H7 (cell line): ENCODE data around the gene SMIM1. TPM values are rescaled to one million over a fixed set of nuclear protein-coding genes. Genes with fewer than 3 reads are reported as not detected.

Source experiments
- DNase-seq: peaks from one replicate; pipeline ENCODE4 v3.0.0; 2012
- H3K27me3 ChIP-seq: 2 replicates; pipeline ENCODE4 v1.6.0; 2011; ENCODE audit warnings: mild to moderate bottlenecking, low read length; ENCODE audit not compliant: control insufficient read depth, insufficient read depth
- H3K36me3 ChIP-seq: replicated peaks from 2 replicates; pipeline ENCODE4 v1.5.1; 2011; ENCODE audit warnings: low read length; ENCODE audit not compliant: control insufficient read depth, insufficient read depth
- H3K4me3 ChIP-seq: 2 replicates; pipeline ENCODE4 v1.5.1; 2011; ENCODE audit warnings: low read depth, mild to moderate bottlenecking, control low read depth, low read length, moderate library complexity; ENCODE audit not compliant: insufficient read depth
- total RNA-seq: library from RNA; depleted of rRNA; stranded (reverse); fragments of >200 nt; shearing (Covaris generic); gene quantifications from 2 replicates; pipeline ENCODE4 v1.2.3, GENCODE V29; 2014

SMIM1 gene
- total RNA-seq, 1 experiment from 2014 or later = 6.5 TPM

- H3K27me3 ChIP-seq = peaks cover 2% of the 10 kb centered on the region
- H3K4me3 ChIP-seq = no peak overlapping the region
- DNase-seq = no peak
These were observed 13.4 kb upstream of the SMIM1 start for GRCh38 chr1:3759164-3759563.

GRCh38 chr1:3759796-3760195 lies 12.8 kb upstream of the SMIM1 start:
- Histone ChIP-seq H3K27me3 (peaks cover 2% of the 10 kb centered on the region), H3K36me3 (no peaks in the 10 kb centered on the region), H3K4me3 (no peak overlapping the region)
- DNase-seq = no peak

More at GRCh38 chr1:3759164-3759563, 13.4 kb upstream of the SMIM1 start:
- no peaks in the 10 kb centered on the region for H3K36me3 ChIP-seq

- H3K27me3 ChIP-seq = peaks cover under 1% of the 10 kb centered on the region
- DNase-seq = no peak
- H3K36me3 ChIP-seq = no peaks in the 10 kb centered on the region
- no peak overlapping the region for H3K4me3 ChIP-seq
These were observed 11.1 kb upstream of the SMIM1 start for GRCh38 chr1:3761296-3762010.

GRCh38 chr1:3762151-3762872 lies 10.2 kb upstream of the SMIM1 start:
- Histone ChIP-seq H3K36me3 (no peaks in the 10 kb centered on the region), H3K4me3 (no peak overlapping the region), H3K27me3 (no peaks in the 10 kb centered on the region; the same call in 1 of the 2 replicates)
- DNase-seq = no peak

- no peaks in the 10 kb centered on the region; the same call in 1 of the 2 replicates for H3K27me3 ChIP-seq
- H3K36me3 ChIP-seq = no peaks in the 10 kb centered on the region
- H3K4me3 ChIP-seq = no peak overlapping the region
- no peak for DNase-seq
These were observed 9.7 kb upstream of the SMIM1 start for GRCh38 chr1:3762873-3763228.

- Histone ChIP-seq H3K27me3 (no peaks in the 10 kb centered on the region; the same call in none of the 2 replicates), H3K4me3 (no peak overlapping the region), H3K36me3 (no peaks in the 10 kb centered on the region; the same call in 1 of the 2 replicates)
- no peak for DNase-seq
These were observed 9.0 kb upstream of the SMIM1 start for GRCh38 chr1:3763351-3764125.

DNA sequence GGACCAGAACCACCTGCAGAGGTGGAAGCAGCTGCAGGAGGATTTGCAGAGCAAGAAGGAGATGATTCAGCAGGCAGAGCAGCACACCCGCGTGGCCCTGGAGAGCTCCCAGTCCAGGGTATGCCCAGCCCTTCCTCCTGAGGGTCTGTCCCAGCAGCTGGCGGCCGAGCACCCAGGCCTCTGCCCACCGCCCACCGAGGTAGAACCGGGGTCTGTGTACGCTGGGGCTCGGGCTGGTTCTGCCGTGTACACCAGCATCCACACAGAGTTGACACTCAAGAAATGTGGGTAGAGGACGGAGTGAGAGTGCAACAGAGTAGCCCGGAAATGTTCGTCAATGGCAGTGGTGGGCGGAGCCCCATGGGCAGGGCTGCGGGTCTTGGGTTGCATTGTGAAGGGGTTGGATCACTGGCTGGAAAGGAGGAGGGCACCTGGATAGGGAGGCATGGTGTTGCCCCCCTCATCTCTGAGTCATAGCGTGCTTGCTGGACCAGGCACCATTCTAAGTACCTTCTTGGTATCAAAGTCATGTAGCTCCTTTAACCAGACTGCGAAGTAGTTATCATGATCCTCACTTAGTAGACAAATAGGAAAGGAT lies 5.1 kb upstream of the SMIM1 start:
- no peaks in the 10 kb centered on the region; the same call in 1 of the 2 replicates for H3K36me3 ChIP-seq
- no peak for DNase-seq

DNA sequence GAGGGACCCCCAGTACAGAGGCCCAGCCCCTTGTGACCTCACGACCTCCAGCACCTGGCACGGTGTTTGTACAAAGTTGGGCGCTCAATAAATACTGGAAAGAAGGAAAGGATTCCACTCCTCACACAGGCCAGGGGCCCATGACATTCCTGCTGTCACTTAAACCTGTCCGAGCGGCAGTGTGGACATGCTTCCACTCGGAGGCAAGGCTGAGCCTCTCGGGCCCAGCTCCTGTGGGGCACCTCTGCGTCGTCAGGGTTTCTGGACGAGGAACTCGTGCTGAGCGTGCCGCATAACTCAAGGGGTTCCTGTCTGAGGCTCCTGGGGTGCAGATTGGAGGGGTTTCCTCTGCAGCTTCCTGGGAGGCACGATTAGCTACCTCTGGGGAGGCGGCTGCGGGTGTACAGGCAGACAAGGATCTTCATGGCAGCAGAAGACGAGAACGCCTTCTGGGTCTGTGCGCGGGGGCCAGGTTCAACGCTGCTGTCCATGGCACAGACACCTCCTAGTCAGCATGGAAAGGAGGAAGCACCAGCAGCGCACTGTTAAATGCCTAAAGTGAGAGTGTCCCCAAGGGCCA lies 3.6 kb upstream of the SMIM1 start:
- Histone ChIP-seq H3K36me3 (no peaks in the 10 kb centered on the region; the same call in 1 of the 2 replicates), H3K27me3 (peaks cover 11% of the 10 kb centered on the region), H3K4me3 (no peak overlapping the region)
- DNase-seq = no peak

More for the DNA sequence above, 5.1 kb upstream of the SMIM1 start:
- Histone ChIP-seq H3K27me3 (peaks cover 7% of the 10 kb centered on the region), H3K4me3 (no peak overlapping the region)

- Histone ChIP-seq H3K27me3 (peaks cover 11% of the 10 kb centered on the region), H3K36me3 (no peaks in the 10 kb centered on the region; the same call in 1 of the 2 replicates), H3K4me3 (no peak overlapping the region)
- DNase-seq = no peak
These were observed 2.3 kb upstream of the SMIM1 start for GRCh38 chr1:3770047-3770765.

DNA sequence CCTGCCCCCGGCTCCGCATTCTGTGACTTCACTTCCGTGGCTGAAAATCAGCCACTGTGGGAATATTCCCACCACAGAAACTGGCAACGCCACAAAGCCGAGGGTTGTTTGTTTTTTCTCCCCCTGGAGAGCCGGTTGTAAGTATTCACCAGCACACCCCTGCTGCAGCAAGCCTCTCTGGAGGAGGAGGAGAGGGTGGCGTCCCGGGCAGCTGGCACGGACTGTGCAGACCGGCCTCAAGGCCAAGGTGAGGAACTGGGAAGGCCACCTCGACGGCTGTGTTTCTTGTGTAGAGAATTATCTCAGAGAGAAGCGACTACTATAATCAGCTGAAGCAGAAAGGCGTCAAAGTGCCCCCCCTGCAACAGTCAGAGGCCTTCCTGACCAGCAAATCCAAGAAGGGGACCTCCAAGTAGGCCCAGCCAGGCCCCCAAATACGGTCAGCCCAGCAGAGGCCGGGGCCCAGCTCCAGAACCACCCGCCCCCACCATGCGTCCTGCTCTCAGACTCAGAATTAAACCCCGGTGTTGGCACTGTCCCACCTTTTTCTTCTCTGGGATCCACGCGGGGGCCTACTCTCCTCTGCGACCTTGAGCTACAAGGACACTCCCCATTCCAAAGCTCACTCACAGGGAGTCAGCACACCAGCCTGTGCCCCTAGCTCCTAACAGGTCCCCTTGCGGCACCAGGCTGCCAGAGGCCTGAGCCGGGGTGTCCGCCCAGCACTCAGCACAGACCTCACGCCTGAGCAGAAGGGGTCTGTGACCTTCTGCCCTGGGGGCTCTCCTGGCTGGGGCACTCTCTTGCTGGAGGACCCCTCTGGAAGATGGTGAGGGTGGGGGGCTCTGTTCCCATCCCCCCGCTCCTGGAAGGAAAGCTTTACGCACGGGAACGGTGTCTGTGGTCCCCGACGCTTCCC lies 1.2 kb upstream of the SMIM1 start:
- peaks cover 11% of the 10 kb centered on the region for H3K27me3 ChIP-seq
- DNase-seq = peak; percentile 85
- no peaks in the 10 kb centered on the region; the same call in 1 of the 2 replicates for H3K36me3 ChIP-seq

DNA sequence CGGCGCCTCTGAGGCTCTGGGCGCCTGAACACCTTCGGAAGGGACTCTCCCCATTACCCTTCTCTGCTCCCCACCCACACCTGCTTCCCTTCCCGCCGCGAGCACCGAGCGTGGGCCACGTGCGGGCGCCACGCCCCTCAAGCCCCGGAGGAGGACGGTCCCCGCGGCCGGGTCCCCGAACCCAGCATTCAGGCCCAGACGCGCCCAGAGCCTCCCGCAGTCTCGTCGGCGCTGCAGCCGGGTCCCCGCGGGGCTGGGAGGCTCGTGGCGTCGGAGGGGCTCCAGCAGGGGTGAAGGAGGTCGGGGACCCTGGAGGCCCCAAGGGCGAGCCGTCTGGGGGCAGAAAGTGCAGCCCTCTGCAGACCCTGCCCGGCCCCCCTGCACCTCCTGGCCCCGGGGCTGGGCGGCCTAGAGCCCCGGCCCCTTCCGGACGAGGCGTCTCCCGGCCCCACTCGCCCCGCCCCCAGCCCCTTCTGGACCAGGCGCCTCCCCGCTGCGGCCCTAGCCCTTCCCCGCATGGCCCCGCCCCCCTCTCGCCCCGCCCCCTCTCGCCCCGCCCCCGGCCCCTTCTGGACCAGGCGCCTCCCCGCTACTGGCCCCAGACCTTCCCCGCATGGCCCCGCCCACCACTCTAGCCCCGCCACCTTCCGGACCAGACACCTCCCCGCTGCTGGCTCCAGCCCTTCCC lies 378 bp upstream of the SMIM1 start:
- H3K4me3 ChIP-seq = peak overlapping the region; percentile 70
- DNase-seq = peak; percentile 100
- no peaks in the 10 kb centered on the region; the same call in 1 of the 2 replicates for H3K36me3 ChIP-seq
- peaks cover 11% of the 10 kb centered on the region for H3K27me3 ChIP-seq

More for the DNA sequence above, 1.2 kb upstream of the SMIM1 start:
- peak overlapping the region; percentile 70 for H3K4me3 ChIP-seq

- Histone ChIP-seq H3K4me3 (no peak overlapping the region), H3K36me3 (no peaks in the 10 kb centered on the region; the same call in 1 of the 2 replicates), H3K27me3 (peaks cover 11% of the 10 kb centered on the region; the same call in 1 of the 2 replicates)
- DNase-seq = no peak
These were observed 1.2 kb downstream of the SMIM1 start for GRCh38 chr1:3773572-3774275.
